IMR-90 (cell line): Measurements from ENCODE around the gene RPS6KA4. TPM values are rescaled to one million over a fixed set of nuclear protein-coding genes. Genes with fewer than 3 reads are reported as not detected.
A peak's percentile ranks its signal among the peaks of the same experiment; 100 is the strongest.

Experiments
- ATAC-seq: fragments of 200-7000 bp; cut with Tn5 transposase; 2 replicates; pipeline ENCODE4 v1.9.1; 2020; ENCODE audit warnings: low read depth, mild to moderate bottlenecking, moderate library complexity
- BruUV-seq: library from RNA; stranded (reverse); fragments of 400-500 nt; replicated peaks from 2 replicates; lab custom pipeline; 2021; lab: Mats Ljungman, UMichigan
- CTCF ChIA-PET: fragments of 300-600 bp; formaldehyde crosslinking; extraction: SDS; loops from one replicate; lab custom pipeline; 2021; ENCODE audit warnings: antibody characterized with exemption; lab: Yijun Ruan, JAX
- POLR2A ChIA-PET: fragments of 300-600 bp; sonication (Branson Sonifier 250); formaldehyde crosslinking; loops from one replicate; lab custom pipeline; 2022; ENCODE audit warnings: antibody characterized with exemption; ENCODE audit not compliant: unreplicated experiment; lab: Charles Lee
- DNase-seq: peaks from one replicate; pipeline ENCODE4 v3.0.0; 2013
- H2AFZ ChIP-seq: replicated peaks from 2 replicates; pipeline ENCODE3; 2013; ENCODE audit warnings: low read length, mild to moderate bottlenecking; ENCODE audit not compliant: poor library complexity
- H2AK5ac ChIP-seq: 2 replicates; pipeline ENCODE4 v1.6.1; 2013; ENCODE audit warnings: low read depth, low read length, inconsistent platforms
- H2AK9ac ChIP-seq: replicated peaks from 2 replicates; pipeline ENCODE3; 2013; ENCODE audit warnings: mild to moderate bottlenecking, low read depth, low read length, moderate library complexity; ENCODE audit not compliant: poor library complexity
- H2BK120ac ChIP-seq: 2 replicates; pipeline ENCODE4 v1.6.1; 2013; ENCODE audit warnings: low read depth, low read length, inconsistent platforms
- H2BK15ac ChIP-seq: 3 replicates; pipeline ENCODE4 v1.6.1; 2013; ENCODE audit warnings: low read depth, low read length, inconsistent platforms
- H2BK20ac ChIP-seq: 2 replicates; pipeline ENCODE4 v1.6.1; 2013; ENCODE audit warnings: low read depth, mild to moderate bottlenecking, inconsistent platforms, low read length, moderate library complexity
- H2BK5ac ChIP-seq: 2 replicates; pipeline ENCODE4 v1.6.1; 2013; ENCODE audit warnings: mild to moderate bottlenecking, low read depth, low read length, inconsistent platforms; ENCODE audit not compliant: poor library complexity, severe bottlenecking
- H3K14ac ChIP-seq: replicated peaks from 2 replicates; pipeline ENCODE4 v1.6.1; 2013; ENCODE audit warnings: low read depth, low read length, inconsistent platforms
- H3K18ac ChIP-seq: 2 replicates; pipeline ENCODE4 v1.6.1; 2013; ENCODE audit warnings: low read depth, low read length, control low read depth
- H3K23ac ChIP-seq: 2 replicates; pipeline ENCODE4 v1.6.1; 2013; ENCODE audit warnings: low read depth, low read length, inconsistent platforms
- H3K27ac ChIP-seq: 2 replicates; pipeline ENCODE4 v1.5.1; 2013; ENCODE audit warnings: mild to moderate bottlenecking, control low read depth, low read length; ENCODE audit not compliant: insufficient read depth
- H3K27me3 ChIP-seq: 2 replicates; pipeline ENCODE4 v1.6.1; 2013; ENCODE audit warnings: low read length; ENCODE audit not compliant: control insufficient read depth, insufficient read depth
- H3K36me3 ChIP-seq: 2 replicates; pipeline ENCODE4 v1.6.1; 2013; ENCODE audit warnings: low read length, mixed read lengths; ENCODE audit not compliant: control insufficient read depth, insufficient read depth
- H3K4ac ChIP-seq: 2 replicates; pipeline ENCODE4 v1.6.1; 2013; ENCODE audit warnings: low read depth, low read length, inconsistent platforms
- H3K4me1 ChIP-seq: 2 replicates; pipeline ENCODE4 v1.6.1; 2013; ENCODE audit warnings: low read length, mixed read lengths; ENCODE audit not compliant: control insufficient read depth, insufficient read depth
- H3K4me2 ChIP-seq: 2 replicates; pipeline ENCODE4 v1.6.1; 2013; ENCODE audit warnings: low read depth, mild to moderate bottlenecking, control low read depth, low read length, moderate library complexity
- H3K4me3 ChIP-seq: 2 replicates; pipeline ENCODE4 v1.5.1; 2013; ENCODE audit warnings: low read depth, mild to moderate bottlenecking, control low read depth, low read length, moderate library complexity; ENCODE audit not compliant: insufficient read depth
- H3K56ac ChIP-seq: 2 replicates; pipeline ENCODE4 v1.6.1; 2013; ENCODE audit warnings: low read length, inconsistent platforms; ENCODE audit not compliant: insufficient read depth; ENCODE audit errors: extremely low read depth
- H3K79me1 ChIP-seq, 2 experiments: 2 replicates each; pipeline ENCODE4 v1.6.1; 2013; ENCODE audit warnings: low read length in 2 of 2, inconsistent platforms in 1 of 2, low read depth in 1 of 2
- H3K9ac ChIP-seq: 2 replicates; pipeline ENCODE4 v1.6.1; 2013; ENCODE audit warnings: low read depth, low read length, control low read depth
- H3K9me1 ChIP-seq: 2 replicates; pipeline ENCODE4 v1.6.1; 2013; ENCODE audit warnings: low read length, inconsistent platforms; ENCODE audit not compliant: insufficient read depth
- H3K9me3 ChIP-seq: 2 replicates; pipeline ENCODE4 v1.6.1; 2013; ENCODE audit warnings: low read length; ENCODE audit not compliant: control insufficient read depth, insufficient read depth
- H4K20me1 ChIP-seq: 2 replicates; pipeline ENCODE4 v1.6.1; 2013; ENCODE audit warnings: low read length, inconsistent platforms; ENCODE audit not compliant: insufficient read depth
- H4K5ac ChIP-seq: 2 replicates; pipeline ENCODE4 v1.6.1; 2013; ENCODE audit warnings: mild to moderate bottlenecking, low read depth, low read length, control low read depth
- H4K8ac ChIP-seq, 2 experiments: 2 replicates each; pipeline ENCODE4 v1.6.1; 2013; ENCODE audit warnings: low read depth in 2 of 2, low read length in 2 of 2, control low read depth in 1 of 2, inconsistent platforms in 1 of 2
- H4K91ac ChIP-seq: 2 replicates; pipeline ENCODE4 v1.6.1; 2013; ENCODE audit warnings: low read depth, low read length, inconsistent platforms; ENCODE audit not compliant: insufficient read depth
- BHLHE40 ChIP-seq: fragments of 150-350 bp; IDR thresholded peaks from 2 replicates; pipeline ENCODE4 v1.6.1; 2016; ENCODE audit warnings: mild to moderate bottlenecking, low read depth, low read length
- CEBPB ChIP-seq: IDR thresholded peaks from 2 replicates; pipeline ENCODE4 v1.6.1; 2012; ENCODE audit warnings: low read depth, low read length, improper control_type of control experiment
- CHD1 ChIP-seq: IDR thresholded peaks from 2 replicates; pipeline ENCODE4 v1.6.1; 2012; ENCODE audit warnings: low read depth, low read length, improper control_type of control experiment
- FOS ChIP-seq: fragments of 150-350 bp; IDR thresholded peaks from 2 replicates; pipeline ENCODE4 v1.6.1; 2016; ENCODE audit warnings: low read depth, low read length
- MAFK ChIP-seq: IDR thresholded peaks from 2 replicates; pipeline ENCODE4 v1.6.1; 2012; ENCODE audit warnings: low read depth, low read length, improper control_type of control experiment
- MAZ ChIP-seq: IDR thresholded peaks from 2 replicates; pipeline ENCODE4 v1.6.1; 2012; ENCODE audit warnings: low read depth, mild to moderate bottlenecking, low read length, improper control_type of control experiment, moderate library complexity, borderline replicate concordance
- MXI1 ChIP-seq: IDR thresholded peaks from 2 replicates; pipeline ENCODE4 v1.6.1; 2012; ENCODE audit warnings: low read depth, mild to moderate bottlenecking, low read length, moderate library complexity, borderline replicate concordance
- NFE2L2 ChIP-seq: fragments of 150-350 bp; IDR thresholded peaks from 2 replicates; pipeline ENCODE4 v1.6.1; 2016; ENCODE audit warnings: low read depth, mild to moderate bottlenecking, low read length
- POLR2A ChIP-seq: IDR thresholded peaks from 2 replicates; pipeline ENCODE4 v1.6.1; 2012; ENCODE audit warnings: mild to moderate bottlenecking, low read depth, low read length
- RAD21 ChIP-seq: IDR thresholded peaks from 2 replicates; pipeline ENCODE4 v1.6.1; 2012; ENCODE audit warnings: low read length, improper control_type of control experiment
- RCOR1 ChIP-seq: IDR thresholded peaks from 2 replicates; pipeline ENCODE4 v1.6.1; 2012; ENCODE audit warnings: mild to moderate bottlenecking, low read length, improper control_type of control experiment; ENCODE audit not compliant: insufficient replicate concordance
- RFX5 ChIP-seq: IDR thresholded peaks from 2 replicates; pipeline ENCODE4 v1.8.0; 2012; ENCODE audit warnings: low read depth, mild to moderate bottlenecking, low read length, moderate library complexity
- SMC3 ChIP-seq: fragments of 150-350 bp; IDR thresholded peaks from 2 replicates; pipeline ENCODE4 v1.6.1; 2016; ENCODE audit warnings: low read depth, mild to moderate bottlenecking, antibody characterized with exemption, low read length, moderate library complexity
- WGBS, 2 experiments: methylation state at CpG; one replicate each; pipeline versions ENCODE4 v1.1.5 to v1.1.7; 2013; ENCODE audit warnings: missing lambda C conversion rate in 2 of 2; ENCODE audit not compliant: insufficient read length in 1 of 2; ENCODE audit errors: extremely low coverage in 2 of 2; 5-methylcytosine and 5-hydroxymethylcytosine counted together
- dilution Hi-C: fragments of 300-500 bp; cut with HindIII; formaldehyde crosslinking; loops from one replicate; pipeline ENCODE4 v1.14.3; 2018; ENCODE audit warnings: low sequenced_read_pairs; ENCODE audit not compliant: unreplicated experiment
- in situ Hi-C: fragments of 300-500 bp; cut with MboI; formaldehyde crosslinking; loops from 3 replicates; pipeline ENCODE4 v1.14.3; 2019; ENCODE audit warnings: low sequenced_read_pairs, inconsistent platforms, mixed read lengths
- intact Hi-C: fragments of 100-400 bp; cut with micrococcal nuclease; formaldehyde crosslinking; loops from 2 replicates; pipeline ENCODE4 v1.10.0; 2022
- polyA plus RNA-seq, 3 experiments: library from polyadenylated mRNA; depleted of rRNA; stranded (reverse); fragments of >200 nt; gene quantifications; 2 replicates each; pipeline ENCODE4 v1.2.3, GENCODE V29; 2012; ENCODE audit warnings: low replicate concordance in 1 of 3
- total RNA-seq: library from RNA; depleted of rRNA; stranded (reverse); fragments of >200 nt; gene quantifications from 2 replicates; pipeline ENCODE4 v1.2.3, GENCODE V29; 2012
- TF ChIP-seq, protein P1 (sequence below): fragments of 150-350 bp; IDR thresholded peaks from 2 replicates; pipeline ENCODE4 v1.6.1; 2016; ENCODE audit warnings: low read depth, mild to moderate bottlenecking, low read length, moderate library complexity, borderline replicate concordance
- TF ChIP-seq, protein P2 (sequence below): fragments of 150-350 bp; IDR thresholded peaks from 2 replicates; pipeline ENCODE4 v1.6.1; 2017; ENCODE audit warnings: mild to moderate bottlenecking, antibody characterized with exemption, low read length, low read depth
- TF ChIP-seq, protein P3 (sequence below): conservative IDR thresholded peaks from 2 replicates; pipeline ENCODE4 v1.5.1; 2012; ENCODE audit warnings: mild to moderate bottlenecking, low read depth, low read length, improper control_type of control experiment

RPS6KA4 gene
- total and polyA plus RNA-seq, 2 of the 4 experiments (the other 2 are of a cell fraction) = 38.8 to 52.9 TPM

DNA sequence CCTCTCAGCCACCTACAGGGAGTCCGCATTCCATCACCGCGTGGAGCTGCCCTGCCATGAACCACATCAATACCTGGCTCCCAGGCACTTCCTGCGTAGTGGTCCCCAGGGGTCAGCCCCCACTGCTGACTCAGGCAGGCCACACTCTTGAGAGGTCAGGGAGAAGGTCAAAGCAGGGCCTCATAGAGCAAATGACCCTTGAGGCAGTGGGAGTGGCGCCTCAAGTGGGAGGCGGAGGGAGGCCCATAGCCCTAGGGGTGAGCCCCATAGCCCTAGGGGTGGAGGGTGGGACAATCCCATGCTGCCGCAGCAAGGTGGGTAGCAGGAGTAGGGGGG is 36.1 kb upstream of the RPS6KA4 start:
- peaks cover 10% of the 10 kb centered on the region for H3K4me1 ChIP-seq
- no peaks in the 10 kb centered on the region; the same call in 1 of the 2 replicates for H3K27me3 ChIP-seq
- peaks cover 22% of the 10 kb centered on the region for H3K36me3 ChIP-seq
- H4K8ac ChIP-seq = no peak overlapping the region
- H3K23ac ChIP-seq = no peak overlapping the region
- peak overlapping the region; percentile 16 for H2BK5ac ChIP-seq
- no peak for ATAC-seq
- H3K56ac ChIP-seq = no peak overlapping the region
- ChIA-PET CTCF (interaction anchor here (1.5 kb wide), 1 partner anchor 9 kb away, joined by 4 read pairs; no protein-coding TSS in a partner anchor), POLR2A (no interaction called here)
- no peak overlapping the region for H2BK120ac ChIP-seq
- H4K20me1 ChIP-seq = no peaks in the 10 kb centered on the region; the same call in 1 of the 2 replicates
- in situ Hi-C loops = no loop called here
- 0 out of 2 replicates have a peak, but pooled peaks cover 2% of the 10 kb centered on the region for H3K9me3 ChIP-seq
- 100% methylated on average over 2 of the region's 7 CpGs; no CpG with 5 or more reads in 1 of the 2 experiments for WGBS, 2 experiments
- H3K27ac ChIP-seq = no peak overlapping the region
- intact Hi-C loops = no loop called here
- BruUV-seq = no TSS peak
- dilution Hi-C loops = no loop called here
- H2BK15ac ChIP-seq = no peak overlapping the region
- peaks cover 7 to 25% of the 10 kb centered on the region in 2 experiments for H3K79me1 ChIP-seq
- H2AK5ac ChIP-seq = no peak overlapping the region
- H3K14ac ChIP-seq = no peak overlapping the region
- H3K4me2 ChIP-seq = no peak overlapping the region
- TF ChIP-seq BHLHE40 = no peak
- no peak for TF ChIP-seq MAZ
- no peak for TF ChIP-seq NFE2L2
- no peak for TF ChIP-seq CEBPB
- no peak for TF ChIP-seq FOS
- TF ChIP-seq CHD1 = no peak
- TF ChIP-seq RAD21 = no peak
- no peak for TF ChIP-seq MXI1
- TF ChIP-seq, protein P1, sequence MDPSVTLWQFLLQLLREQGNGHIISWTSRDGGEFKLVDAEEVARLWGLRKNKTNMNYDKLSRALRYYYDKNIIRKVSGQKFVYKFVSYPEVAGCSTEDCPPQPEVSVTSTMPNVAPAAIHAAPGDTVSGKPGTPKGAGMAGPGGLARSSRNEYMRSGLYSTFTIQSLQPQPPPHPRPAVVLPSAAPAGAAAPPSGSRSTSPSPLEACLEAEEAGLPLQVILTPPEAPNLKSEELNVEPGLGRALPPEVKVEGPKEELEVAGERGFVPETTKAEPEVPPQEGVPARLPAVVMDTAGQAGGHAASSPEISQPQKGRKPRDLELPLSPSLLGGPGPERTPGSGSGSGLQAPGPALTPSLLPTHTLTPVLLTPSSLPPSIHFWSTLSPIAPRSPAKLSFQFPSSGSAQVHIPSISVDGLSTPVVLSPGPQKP = no peak
- TF ChIP-seq RCOR1 = no peak
- no peak for TF ChIP-seq SMC3
- TF ChIP-seq RFX5 = no peak
- TF ChIP-seq, protein P2, sequence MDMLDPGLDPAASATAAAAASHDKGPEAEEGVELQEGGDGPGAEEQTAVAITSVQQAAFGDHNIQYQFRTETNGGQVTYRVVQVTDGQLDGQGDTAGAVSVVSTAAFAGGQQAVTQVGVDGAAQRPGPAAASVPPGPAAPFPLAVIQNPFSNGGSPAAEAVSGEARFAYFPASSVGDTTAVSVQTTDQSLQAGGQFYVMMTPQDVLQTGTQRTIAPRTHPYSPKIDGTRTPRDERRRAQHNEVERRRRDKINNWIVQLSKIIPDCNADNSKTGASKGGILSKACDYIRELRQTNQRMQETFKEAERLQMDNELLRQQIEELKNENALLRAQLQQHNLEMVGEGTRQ = no peak
- TF ChIP-seq, protein P3, sequence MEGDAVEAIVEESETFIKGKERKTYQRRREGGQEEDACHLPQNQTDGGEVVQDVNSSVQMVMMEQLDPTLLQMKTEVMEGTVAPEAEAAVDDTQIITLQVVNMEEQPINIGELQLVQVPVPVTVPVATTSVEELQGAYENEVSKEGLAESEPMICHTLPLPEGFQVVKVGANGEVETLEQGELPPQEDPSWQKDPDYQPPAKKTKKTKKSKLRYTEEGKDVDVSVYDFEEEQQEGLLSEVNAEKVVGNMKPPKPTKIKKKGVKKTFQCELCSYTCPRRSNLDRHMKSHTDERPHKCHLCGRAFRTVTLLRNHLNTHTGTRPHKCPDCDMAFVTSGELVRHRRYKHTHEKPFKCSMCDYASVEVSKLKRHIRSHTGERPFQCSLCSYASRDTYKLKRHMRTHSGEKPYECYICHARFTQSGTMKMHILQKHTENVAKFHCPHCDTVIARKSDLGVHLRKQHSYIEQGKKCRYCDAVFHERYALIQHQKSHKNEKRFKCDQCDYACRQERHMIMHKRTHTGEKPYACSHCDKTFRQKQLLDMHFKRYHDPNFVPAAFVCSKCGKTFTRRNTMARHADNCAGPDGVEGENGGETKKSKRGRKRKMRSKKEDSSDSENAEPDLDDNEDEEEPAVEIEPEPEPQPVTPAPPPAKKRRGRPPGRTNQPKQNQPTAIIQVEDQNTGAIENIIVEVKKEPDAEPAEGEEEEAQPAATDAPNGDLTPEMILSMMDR = no peak
- TF ChIP-seq MAFK = no peak
- no peak for TF ChIP-seq POLR2A
- H2AFZ ChIP-seq = no peak overlapping the region
- DNase-seq = no peak
- H3K4ac ChIP-seq = no peak overlapping the region
- no peak overlapping the region for H2BK20ac ChIP-seq
- no peak overlapping the region for H3K9ac ChIP-seq
- no peak overlapping the region for H3K18ac ChIP-seq
- peaks cover 14% of the 10 kb centered on the region for H3K9me1 ChIP-seq
- H4K5ac ChIP-seq = no peak overlapping the region
- H2AK9ac ChIP-seq = peak overlapping the region; percentile 23
- no peak overlapping the region for H4K91ac ChIP-seq
- H3K4me3 ChIP-seq = no peak overlapping the region
